HG03354 (cell line): ENCODE results near the gene JAM2.
"Not testable (repeated sequence)": the region's sequence is repeated elsewhere in the genome, so short reads cannot be mapped to it uniquely, and the experiment has no call there.

ENCODE experiments used
- ATAC-seq: cut with Tn5 transposase; IDR thresholded peaks from one replicate; pipeline ENCODE4 v1.9.1; 2021; ENCODE audit warnings: mild to moderate bottlenecking; ENCODE audit not compliant: unreplicated experiment, poor library complexity, severe bottlenecking

JAM2 gene

DNA sequence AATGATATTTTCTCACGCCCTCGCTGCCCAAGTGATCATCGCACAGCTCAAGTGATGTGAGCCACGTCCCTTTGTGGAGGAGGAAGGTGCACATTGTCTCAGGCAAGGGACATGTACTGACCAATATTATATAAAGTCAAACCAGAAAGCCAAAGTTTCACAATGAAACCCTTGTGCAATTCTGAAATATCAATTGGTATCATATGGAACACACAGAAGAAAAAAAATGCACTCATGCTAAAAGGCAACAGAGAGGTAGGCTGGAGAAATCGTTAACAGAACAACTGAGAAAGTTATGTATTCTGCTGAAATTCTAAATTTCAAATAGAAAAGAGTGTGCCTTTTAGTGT lies 1.9 kb downstream of the JAM2 start:
- no peak for ATAC-seq

DNA sequence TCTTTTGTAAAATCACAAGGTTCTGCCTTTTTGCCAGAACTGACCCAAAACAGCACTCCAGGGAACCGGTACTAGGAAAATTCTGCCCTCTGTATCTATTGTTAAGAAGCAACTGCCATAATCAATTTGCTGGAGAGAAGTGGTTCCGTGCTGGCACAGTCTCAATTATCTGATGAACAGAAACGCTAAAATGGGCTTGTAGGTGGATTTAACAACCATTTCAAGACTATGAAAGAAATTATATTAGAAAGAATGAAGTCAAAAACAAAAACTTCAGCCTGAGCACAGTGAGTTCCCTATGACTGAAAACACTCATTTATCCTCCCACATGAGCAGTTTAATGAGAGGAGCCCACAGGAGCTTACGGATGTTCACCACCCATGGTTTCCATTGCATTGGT lies 4.4 kb downstream of the JAM2 start:
- no peak for ATAC-seq

DNA sequence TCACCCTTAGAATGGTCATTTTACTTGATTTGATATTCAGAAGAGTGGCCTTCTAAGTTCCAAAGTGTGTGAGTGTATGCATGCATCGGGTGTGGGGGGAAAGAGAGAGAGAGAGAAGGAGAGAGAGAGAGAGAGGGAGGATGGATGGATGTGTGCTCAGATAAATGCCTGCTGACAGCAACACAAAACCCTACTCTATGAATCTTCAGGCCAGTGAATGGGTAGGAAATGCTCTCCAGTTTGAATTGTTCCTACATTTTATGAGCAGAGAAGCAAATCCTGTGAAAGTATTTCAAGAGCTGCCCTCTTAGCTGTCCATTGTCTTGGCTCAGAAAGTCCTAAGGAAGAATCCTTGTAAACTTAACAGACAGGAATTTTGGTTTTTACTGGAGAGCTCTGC lies 7.4 kb downstream of the JAM2 start:
- ATAC-seq, result no peak

DNA sequence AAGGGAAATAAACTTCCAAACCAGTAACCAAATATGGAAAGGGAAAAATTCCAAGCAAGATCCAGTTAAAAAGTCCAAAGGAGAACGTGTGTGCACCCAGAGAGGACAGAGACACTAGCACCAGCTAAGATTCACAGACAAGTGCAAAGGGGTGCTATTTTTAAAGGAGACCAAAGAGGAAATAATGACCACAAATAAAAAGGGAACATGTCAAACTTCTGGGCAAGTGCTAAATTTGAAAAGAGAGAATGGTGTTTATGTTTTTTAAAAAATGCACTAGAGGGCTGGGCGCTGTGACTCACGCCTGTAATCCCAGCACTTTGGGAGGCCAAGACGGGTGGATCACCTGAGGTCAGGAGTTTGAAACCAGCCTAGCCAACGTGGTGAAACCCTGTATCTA lies 8.6 kb downstream of the JAM2 start:
- no peak for ATAC-seq

DNA sequence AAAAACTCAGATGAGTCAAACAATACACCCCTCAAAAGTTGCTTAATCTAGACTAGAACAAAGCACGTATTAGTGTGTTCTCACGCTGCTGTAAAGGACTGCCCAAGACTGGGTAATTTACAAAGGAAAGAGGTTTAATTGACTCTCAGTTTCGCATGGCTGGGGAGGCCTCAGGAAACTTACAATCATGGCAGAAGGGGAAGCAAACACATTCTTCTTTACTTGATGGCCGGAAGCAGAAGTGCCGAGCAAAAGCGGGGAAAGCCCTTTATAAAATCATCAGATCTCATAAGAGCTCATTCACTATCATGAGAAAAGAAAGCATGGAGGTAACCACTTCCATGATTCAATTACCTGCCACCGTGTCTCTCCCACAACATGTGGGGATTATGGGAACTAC lies 10.1 kb downstream of the JAM2 start:
- no peak for ATAC-seq

DNA sequence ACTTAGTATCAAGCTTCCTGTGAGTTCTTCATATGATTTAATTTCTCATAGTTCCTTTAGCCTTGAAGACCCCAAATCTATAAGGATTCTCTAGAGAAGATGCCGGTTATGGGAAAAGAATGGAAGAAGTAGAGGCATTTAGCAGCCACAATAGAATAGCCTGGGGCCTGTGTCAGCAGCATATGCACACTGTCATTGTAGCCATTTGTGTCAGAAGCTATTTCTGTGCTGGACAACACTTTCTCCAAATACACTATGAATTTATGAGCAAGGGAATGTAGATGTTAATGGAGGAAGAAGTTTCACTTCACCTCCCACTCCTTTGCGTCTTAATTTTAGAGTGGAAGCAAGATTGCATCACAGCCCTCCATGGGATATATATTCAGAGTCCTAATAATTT lies 17.4 kb downstream of the JAM2 start:
- no peak for ATAC-seq

DNA sequence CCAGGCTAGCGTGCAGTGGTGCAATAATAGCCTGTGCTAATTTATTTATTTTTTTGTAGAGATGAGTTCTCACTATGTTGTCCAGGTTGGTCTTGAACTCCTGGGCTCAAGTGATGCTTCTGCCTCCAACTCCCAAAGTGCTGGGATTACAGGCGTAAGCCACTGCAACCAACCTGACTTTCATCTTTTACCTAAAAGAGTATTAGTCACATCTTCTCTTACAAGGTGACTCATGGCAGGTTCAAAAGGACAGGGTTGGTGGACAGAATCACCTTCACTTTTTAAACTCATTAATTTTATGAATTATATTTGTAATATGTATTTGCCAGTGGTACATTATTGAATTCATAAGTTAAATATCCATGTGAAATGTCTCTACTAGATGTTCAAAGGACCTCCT lies 18.1 kb downstream of the JAM2 start:
- ATAC-seq, result no peak

DNA sequence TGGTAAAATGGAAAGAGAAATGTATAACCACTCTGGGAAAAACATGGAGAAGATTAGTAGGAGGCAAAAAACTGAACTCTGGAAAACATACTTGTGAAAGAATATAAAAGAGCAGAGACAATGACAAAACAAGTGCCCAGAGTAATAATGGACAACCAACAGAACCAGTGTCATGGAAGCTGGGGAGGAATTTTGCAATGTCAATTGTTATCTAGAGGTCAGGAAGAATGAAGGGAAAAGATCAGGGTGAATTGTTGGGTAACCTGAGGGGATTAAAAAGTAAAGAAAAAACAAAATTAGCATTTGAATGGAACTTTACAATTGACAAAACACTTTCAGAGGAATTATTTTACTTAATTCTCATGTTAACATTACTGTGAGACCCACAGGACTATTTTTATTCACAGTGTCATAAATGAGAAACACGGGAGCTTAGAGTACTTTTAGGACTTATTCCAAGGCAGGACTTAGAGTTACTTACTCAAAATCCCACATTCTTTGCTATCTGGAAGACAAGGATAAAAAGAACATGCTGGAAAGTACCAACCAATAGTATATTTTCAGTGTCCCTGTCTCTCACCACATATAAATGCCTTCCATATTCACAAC lies 19.5 kb downstream of the JAM2 start:
- no peak for ATAC-seq

DNA sequence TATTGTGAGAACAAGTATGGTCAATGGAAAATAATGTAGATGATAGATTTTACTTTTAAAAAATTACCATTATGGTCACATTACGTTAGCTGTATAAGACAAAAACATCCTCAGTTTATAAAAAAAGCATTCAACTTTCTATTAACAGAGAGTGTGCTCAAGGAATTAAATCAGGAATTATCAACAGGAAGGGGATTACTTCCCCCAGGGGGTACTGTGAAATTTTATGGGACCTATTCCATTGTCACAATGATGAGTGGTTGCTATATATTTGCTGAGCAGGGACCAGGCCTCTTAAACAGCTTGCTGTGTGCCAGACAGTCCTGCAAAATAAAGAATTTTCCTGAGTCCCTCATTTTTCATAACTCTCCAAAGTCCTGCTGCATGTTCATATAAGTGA lies 21.2 kb downstream of the JAM2 start:
- no peak for ATAC-seq

DNA sequence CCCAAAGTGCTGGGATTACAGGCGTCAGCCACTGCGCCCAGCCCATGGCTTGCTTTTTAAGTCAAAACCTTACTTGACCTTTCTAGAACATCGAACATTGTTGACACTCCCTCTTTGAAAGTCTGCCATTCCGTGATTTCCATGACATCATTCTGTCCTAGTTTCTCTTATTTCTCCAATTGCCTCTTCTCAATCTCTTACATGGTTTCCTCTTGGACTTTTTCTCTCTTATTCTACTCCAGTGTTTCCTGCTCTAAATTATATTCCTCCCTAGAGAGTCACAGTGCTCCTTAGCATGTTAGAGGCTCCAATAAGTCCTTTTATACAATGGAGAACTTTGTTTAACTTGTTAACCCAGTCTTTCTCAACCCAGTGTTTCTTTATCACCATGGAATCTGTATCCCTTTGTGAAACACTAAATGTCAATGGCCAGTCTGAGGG lies 25.5 kb downstream of the JAM2 start:
- ATAC-seq, result no peak

DNA sequence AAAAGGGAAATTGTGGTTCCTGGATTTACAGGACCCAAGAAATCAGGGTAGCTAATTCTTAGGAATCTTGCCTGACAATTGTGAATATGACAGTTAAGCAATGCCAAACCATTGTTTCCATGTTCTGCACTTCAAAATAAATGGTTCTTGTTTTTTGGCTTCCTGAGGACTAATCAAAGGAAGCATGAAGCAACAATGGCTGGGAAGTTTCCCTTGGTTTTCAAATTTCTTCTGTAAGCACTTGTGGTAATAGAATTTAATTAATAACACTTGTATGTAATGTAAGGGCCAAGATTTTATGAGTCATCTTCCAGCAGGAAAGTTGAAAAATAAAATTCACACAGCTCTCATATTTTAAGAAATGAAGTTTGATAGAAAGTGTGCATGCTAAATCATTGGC lies 31.7 kb downstream of the JAM2 start:
- no peak for ATAC-seq

DNA sequence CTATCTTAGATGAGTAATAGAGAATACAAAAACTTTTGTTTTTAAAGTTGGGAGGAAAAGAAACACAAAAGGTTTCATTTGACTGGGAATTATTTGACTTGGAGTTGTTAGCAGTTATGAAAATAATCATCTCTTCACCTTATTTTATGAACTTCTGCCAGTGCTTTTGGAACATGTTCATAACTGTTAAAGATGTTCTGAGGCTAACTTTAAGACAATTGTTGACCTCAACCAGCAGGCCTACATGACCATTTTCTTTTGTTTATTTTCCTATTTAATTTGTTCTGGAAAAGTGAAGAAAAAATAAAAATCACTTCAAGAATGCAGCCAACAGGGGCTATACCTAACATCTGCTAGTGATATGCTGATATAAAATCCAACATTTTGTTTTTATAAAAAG lies 37.4 kb downstream of the JAM2 start:
- ATAC-seq, result no peak

DNA sequence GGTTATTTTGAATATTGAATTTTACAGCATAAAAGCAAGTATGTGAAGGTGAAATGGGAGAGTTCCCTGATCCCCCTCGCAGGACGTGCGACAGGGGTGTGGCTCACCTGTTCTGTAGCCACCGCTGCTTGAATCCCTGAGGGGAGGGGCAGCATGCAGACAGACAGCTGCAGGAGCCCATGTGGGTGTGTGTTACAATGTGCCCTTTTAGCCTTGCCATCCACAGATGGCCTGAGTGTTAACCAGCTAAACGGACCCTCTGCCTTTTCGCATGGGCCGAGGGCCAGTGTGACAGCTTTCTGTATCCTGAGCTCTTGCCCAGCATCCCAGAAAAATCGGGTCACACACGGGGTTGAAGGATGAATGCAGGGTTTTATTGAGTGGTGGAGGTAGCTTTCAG lies 43.3 kb downstream of the JAM2 start:
- no peak for ATAC-seq

DNA sequence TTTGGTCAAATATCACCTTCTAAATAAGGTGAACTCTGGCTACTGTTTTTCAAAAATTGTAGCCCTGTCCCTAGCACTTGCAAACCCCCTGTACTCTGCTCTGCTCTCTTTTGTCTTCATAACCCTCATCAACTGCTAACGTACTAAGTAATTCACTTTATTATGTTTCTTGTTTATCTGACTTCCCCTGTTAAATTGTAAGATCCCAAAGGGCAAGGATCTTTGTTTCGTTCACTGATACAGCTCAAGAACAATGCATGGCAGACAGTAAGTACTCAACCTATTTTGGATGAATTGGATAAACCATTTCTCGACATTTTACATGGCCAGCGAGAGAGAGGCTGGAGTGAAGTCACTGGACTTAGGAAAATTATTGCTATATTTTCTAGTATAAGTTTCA lies 48.7 kb downstream of the JAM2 start:
- no peak for ATAC-seq

DNA sequence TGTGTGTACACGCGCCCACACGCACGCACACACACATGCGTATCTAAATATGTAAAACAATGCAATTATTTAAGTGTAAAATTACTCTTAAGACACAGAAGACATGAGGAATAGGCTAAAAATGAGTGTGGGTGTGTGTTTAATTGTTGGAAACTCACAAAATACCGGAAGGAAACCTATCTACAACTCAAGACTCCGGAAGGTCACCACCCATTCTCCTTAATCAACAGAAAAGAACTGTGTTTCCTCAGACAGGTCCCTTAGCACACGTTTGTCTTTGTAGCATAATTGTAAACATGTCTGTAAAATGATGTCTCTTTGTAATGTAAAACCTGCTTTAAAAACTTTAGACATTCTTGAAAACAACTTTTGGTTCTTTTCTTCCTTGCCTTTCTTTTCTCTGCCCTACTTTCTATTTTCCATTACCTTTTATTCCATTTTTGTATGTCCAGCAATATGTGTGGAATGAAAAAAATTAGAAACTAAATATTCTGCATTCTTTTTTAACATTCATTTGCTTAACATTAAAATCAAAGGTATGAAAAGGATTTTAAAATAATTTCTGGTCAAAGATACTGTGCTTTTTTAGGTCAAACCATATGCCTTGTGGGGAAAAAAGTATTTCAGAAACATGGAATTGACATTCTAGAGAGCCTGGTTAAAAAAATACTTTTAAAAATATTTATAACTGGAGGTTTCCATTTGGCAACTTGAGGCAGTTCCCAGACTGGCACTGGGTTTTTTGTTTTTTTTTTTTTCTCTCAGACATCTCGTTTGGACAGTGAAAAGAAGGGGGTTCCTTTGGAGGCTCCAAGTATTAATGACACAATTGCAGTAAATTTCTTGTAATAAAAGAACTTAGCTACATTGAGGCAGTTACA lies 49.5 kb downstream of the JAM2 start:
- no peak for ATAC-seq

DNA sequence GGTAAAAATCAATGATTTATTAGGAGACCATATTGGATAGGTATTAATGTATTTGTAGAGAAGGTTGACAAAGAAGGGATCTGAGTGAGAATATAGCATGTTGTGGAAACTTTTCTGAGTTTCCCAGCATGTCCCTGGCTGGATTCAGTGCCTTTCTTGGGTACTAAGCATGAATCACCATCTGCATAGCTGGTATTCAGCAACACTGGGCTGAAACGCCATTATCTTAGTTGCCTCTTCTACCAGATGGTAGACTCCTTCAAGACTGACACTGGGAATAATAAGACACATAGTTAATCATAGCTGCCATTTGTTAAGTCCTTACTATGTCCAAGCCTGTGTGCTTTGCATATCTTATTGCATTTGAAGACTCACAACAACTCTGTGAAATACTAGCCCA lies 50.2 kb downstream of the JAM2 start:
- ATAC-seq, result no peak

DNA sequence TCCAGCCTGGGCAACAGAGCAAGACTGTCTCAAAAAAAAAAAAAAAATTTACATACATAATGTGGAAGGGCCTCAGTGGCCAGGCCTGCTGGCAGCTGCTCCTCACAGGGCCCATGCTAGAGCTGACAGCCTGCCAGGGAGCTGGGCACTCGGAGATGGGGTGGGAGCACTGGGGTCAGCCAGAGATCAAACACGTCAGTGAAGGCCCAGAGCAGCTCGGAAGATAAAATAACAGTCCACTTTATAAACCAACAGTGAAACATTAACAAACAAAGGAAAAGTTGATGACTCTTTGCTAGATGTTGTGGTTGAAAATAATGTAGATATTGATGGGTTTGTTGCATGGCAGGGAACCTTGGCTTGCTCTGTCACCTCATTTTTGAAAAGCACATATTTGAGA lies 52.9 kb downstream of the JAM2 start:
- no peak for ATAC-seq

DNA sequence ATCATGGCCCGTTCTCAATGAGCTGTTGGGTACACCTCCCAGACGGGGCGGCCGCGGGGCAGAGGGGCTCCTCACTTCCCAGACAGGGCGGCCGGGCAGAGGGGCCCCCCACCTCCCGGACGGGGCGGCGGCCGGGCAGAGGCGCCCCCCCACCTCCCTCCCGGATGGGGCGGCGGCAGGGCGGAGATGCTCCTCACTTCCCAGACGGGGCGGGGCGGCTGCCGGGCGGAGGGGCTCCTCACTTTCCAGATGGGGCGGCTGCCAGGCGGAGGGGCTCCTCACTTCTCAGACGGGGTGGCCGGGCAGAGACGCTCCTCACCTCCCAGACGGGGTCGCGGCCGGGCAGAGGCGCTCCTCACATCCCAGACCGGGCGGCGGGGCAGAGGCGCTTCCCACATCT lies 56.4 kb downstream of the JAM2 start:
- not testable (repeated sequence) for ATAC-seq

DNA sequence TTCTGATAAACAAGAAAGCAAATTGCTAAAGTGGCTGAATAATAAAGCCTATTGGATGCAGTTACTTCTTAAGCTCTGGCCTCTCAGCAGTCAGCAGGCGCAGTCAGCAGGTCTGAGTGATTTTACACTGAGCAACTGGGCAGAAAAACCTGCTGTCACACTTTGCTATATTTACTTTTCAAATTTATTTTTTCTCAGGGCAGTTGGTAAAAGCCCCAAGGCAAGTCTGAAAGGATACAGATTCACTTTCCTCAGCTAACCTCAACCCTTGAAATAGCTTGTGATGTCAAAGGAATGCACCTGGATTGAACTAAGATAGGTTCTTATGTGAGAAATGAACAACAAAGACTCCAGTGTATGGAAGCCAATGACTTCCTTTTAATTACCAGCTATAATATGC lies 61.7 kb downstream of the JAM2 start:
- no peak for ATAC-seq

DNA sequence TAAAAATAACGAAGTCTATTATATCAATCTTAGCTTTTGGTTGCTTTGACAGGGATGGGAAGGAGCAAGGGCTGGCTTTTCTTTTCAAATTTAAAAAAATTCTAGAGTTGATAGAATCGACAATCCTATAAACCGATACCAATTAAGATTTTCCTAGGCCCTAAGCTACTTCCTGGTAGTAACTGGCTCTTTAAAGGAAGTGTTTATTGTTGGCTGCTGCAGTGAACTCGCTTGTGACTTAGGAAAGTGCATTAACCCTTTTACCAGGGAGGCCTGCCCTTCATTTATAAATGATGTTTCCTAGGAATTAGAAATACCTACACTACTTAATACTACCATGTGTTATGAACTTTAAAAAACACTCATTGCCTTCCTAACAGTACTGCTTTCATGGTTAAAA lies 62.5 kb downstream of the JAM2 start:
- ATAC-seq, result no peak

DNA sequence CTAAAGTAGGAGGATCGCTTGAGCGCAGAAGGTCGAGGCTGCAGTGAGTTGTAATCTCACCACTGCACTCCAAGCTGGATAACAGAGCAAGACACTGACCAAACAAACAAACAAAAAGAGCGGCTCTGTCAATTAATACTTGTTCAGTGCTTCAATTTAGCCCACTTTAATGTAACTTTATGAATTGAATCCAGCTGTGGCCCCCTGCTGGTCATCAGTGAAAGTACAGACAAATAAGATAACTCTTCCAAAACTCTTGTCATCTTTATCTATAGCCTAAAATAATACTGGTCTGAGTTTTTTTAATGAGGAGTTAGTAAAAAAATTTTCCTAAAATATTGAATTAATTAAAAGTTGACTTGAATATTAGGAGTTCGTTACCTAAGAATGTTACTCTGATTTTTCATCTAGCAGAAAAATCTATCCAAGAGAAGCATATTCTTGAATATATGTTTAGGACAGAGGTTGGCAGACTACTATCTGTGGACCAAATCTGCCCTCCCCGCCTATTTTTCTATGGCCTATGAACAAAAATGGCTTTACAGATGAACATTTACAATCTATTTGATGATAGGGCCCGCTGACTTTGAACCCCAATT lies 69.5 kb downstream of the JAM2 start:
- ATAC-seq, result no peak
